H9 (cell line): ENCODE data around the gene SRA1. TPM values are rescaled to one million over a fixed set of nuclear protein-coding genes. Genes with fewer than 3 reads are reported as not detected.

Experiments used
- DNase-seq: peaks from one replicate; pipeline ENCODE4 v3.0.0-alpha.2; 2017
- H2AFZ ChIP-seq: one replicate; pipeline ENCODE4 v1.6.1; 2013; ENCODE audit warnings: mild to moderate bottlenecking, low read length, control low read depth, moderate library complexity
- H2AK5ac ChIP-seq: 2 replicates; pipeline ENCODE4 v1.6.1; 2013; ENCODE audit warnings: low read length, control low read depth, mixed read lengths; ENCODE audit not compliant: insufficient read length
- H2BK120ac ChIP-seq: one replicate; pipeline ENCODE4 v1.6.1; 2013; ENCODE audit warnings: low read depth, mild to moderate bottlenecking, low read length, control low read depth, inconsistent platforms; ENCODE audit not compliant: poor library complexity, severe bottlenecking
- H2BK12ac ChIP-seq: 2 replicates; pipeline ENCODE4 v1.6.1; 2013; ENCODE audit warnings: low read length, control low read depth, mixed read lengths, low read depth; ENCODE audit not compliant: insufficient read length
- H2BK15ac ChIP-seq: 2 replicates; pipeline ENCODE4 v1.6.1; 2013; ENCODE audit warnings: low read depth, low read length, control low read depth
- H2BK20ac ChIP-seq: one replicate; pipeline ENCODE4 v1.6.1; 2013; ENCODE audit warnings: low read depth, mild to moderate bottlenecking, low read length, control low read depth, inconsistent platforms; ENCODE audit not compliant: poor library complexity, severe bottlenecking
- H2BK5ac ChIP-seq: 2 replicates; pipeline ENCODE4 v1.6.1; 2013; ENCODE audit warnings: low read length, control low read depth, mixed read lengths; ENCODE audit not compliant: insufficient read length
- H3K14ac ChIP-seq: 2 replicates; pipeline ENCODE4 v1.6.1; 2013; ENCODE audit warnings: low read length, control low read depth; ENCODE audit not compliant: insufficient read depth
- H3K18ac ChIP-seq: 2 replicates; pipeline ENCODE4 v1.6.1; 2013; ENCODE audit warnings: low read depth, mild to moderate bottlenecking, mixed read lengths, low read length, control low read depth; ENCODE audit not compliant: insufficient read length
- H3K23ac ChIP-seq: 2 replicates; pipeline ENCODE4 v1.6.1; 2013; ENCODE audit warnings: low read length, control low read depth, mixed read lengths, low read depth; ENCODE audit not compliant: insufficient read length
- H3K23me2 ChIP-seq: 2 replicates; pipeline ENCODE4 v1.6.1; 2013; ENCODE audit warnings: low read depth, mild to moderate bottlenecking, mixed read lengths, low read length, control low read depth; ENCODE audit not compliant: insufficient read length, poor library complexity, severe bottlenecking
- H3K27ac ChIP-seq: 2 replicates; pipeline ENCODE4 v1.5.1; 2013; ENCODE audit warnings: low read length, control low read depth, mixed read lengths, low read depth; ENCODE audit not compliant: insufficient read length
- H3K27me3 ChIP-seq: 2 replicates; pipeline ENCODE4 v1.6.1; 2013; ENCODE audit warnings: low read length, control low read depth, inconsistent platforms; ENCODE audit not compliant: insufficient read depth
- H3K4ac ChIP-seq: 2 replicates; pipeline ENCODE4 v1.6.1; 2013; ENCODE audit warnings: low read depth, mild to moderate bottlenecking, control low read depth, inconsistent platforms, low read length, moderate library complexity
- H3K4me1 ChIP-seq: 2 replicates; pipeline ENCODE4 v1.6.1; 2013; ENCODE audit warnings: low read length, control low read depth, inconsistent platforms; ENCODE audit not compliant: insufficient read depth
- H3K4me2 ChIP-seq: 2 replicates; pipeline ENCODE4 v1.6.1; 2013; ENCODE audit warnings: low read length, control low read depth, mixed read lengths; ENCODE audit not compliant: insufficient read length, insufficient read depth
- H3K56ac ChIP-seq: 2 replicates; pipeline ENCODE4 v1.6.1; 2013; ENCODE audit warnings: low read depth, mild to moderate bottlenecking, mixed read lengths, low read length, control low read depth; ENCODE audit not compliant: insufficient read length
- H3K79me1 ChIP-seq: 2 replicates; pipeline ENCODE4 v1.6.1; 2013; ENCODE audit warnings: low read depth, mild to moderate bottlenecking, moderate library complexity, low read length, control low read depth, inconsistent platforms; ENCODE audit not compliant: insufficient read depth, poor library complexity, severe bottlenecking
- H3K79me2 ChIP-seq: 2 replicates; pipeline ENCODE4 v1.6.1; 2013; ENCODE audit warnings: low read length, control low read depth, inconsistent platforms; ENCODE audit not compliant: insufficient read depth
- H3K9ac ChIP-seq: 2 replicates; pipeline ENCODE4 v1.6.1; 2013; ENCODE audit warnings: low read length, control low read depth, mixed read lengths; ENCODE audit not compliant: insufficient read length; ENCODE audit errors: extremely low read depth
- H3K9me3 ChIP-seq: one replicate; pipeline ENCODE4 v1.6.1; 2013; ENCODE audit warnings: low read depth, low read length, inconsistent platforms; ENCODE audit not compliant: control insufficient read depth
- H3T11ph ChIP-seq: one replicate; pipeline ENCODE4 v1.6.1; 2013; ENCODE audit warnings: mild to moderate bottlenecking, low read length, control low read depth, inconsistent platforms
- H4K20me1 ChIP-seq: one replicate; pipeline ENCODE4 v1.6.1; 2013; ENCODE audit not compliant: control insufficient read depth, insufficient read length, insufficient read depth
- H4K5ac ChIP-seq: 2 replicates; pipeline ENCODE4 v1.6.1; 2013; ENCODE audit warnings: low read depth, mild to moderate bottlenecking, mixed read lengths, low read length, control low read depth; ENCODE audit not compliant: insufficient read length
- H4K8ac ChIP-seq: replicated peaks from 2 replicates; pipeline ENCODE4 v1.6.1; 2013; ENCODE audit warnings: low read length, control low read depth, mixed read lengths, low read depth; ENCODE audit not compliant: insufficient read length
- H4K91ac ChIP-seq: 2 replicates; pipeline ENCODE4 v1.6.1; 2013; ENCODE audit warnings: low read depth, mild to moderate bottlenecking, moderate library complexity, mixed read lengths, low read length, control low read depth; ENCODE audit not compliant: insufficient read length
- H3K27ac Mint-ChIP-seq, 3 experiments: 2 replicates in 2 of 3; 3 replicates in 1 of 3; pipeline ENCODE4 v1.8.0; 2020 to 2021; ENCODE audit warnings: mixed read lengths in 3 of 3, mild to moderate bottlenecking in 1 of 3, moderate library complexity in 1 of 3
- H3K27me3 Mint-ChIP-seq: 2 replicates; pipeline ENCODE4 v1.8.0; 2021; ENCODE audit warnings: low read depth, mild to moderate bottlenecking, moderate library complexity, mixed read lengths
- H3K36me3 Mint-ChIP-seq, 3 experiments: 2 replicates in 2 of 3; 3 replicates in 1 of 3; pipeline ENCODE4 v1.8.0; 2020 to 2021; ENCODE audit warnings: low read depth in 3 of 3, mixed read lengths in 3 of 3; ENCODE audit not compliant: insufficient read depth in 1 of 3
- H3K4me1 Mint-ChIP-seq, 2 experiments: 2 replicates each; pipeline ENCODE4 v1.8.0; 2020; ENCODE audit warnings: mixed read lengths in 2 of 2
- H3K4me3 Mint-ChIP-seq, 2 experiments: 2 replicates in 1 of 2; 3 replicates in 1 of 2; pipeline ENCODE4 v1.8.0; 2020 to 2021; ENCODE audit warnings: mild to moderate bottlenecking in 2 of 2, mixed read lengths in 2 of 2, moderate library complexity in 1 of 2
- H3K9me3 Mint-ChIP-seq, 2 experiments: 2 replicates in 1 of 2; 3 replicates in 1 of 2; pipeline ENCODE4 v1.8.0; 2020; ENCODE audit warnings: mild to moderate bottlenecking in 2 of 2, mixed read lengths in 2 of 2, moderate library complexity in 1 of 2
- CTCF ChIP-seq: fragments of 200-600 bp; sonication (generic); conservative IDR thresholded peaks from 3 replicates; pipeline ENCODE4 v1.8.0; 2021; ENCODE audit warnings: antibody characterized with exemption, mild to moderate bottlenecking
- whole genome bisulfite sequencing: extraction: QIAGEN DNeasy Blood & Tissue Kit; methylation state at CpG from one replicate; pipeline ENCODE4 v1.1.7; 2013; ENCODE audit warnings: missing lambda C conversion rate, low lambda C conversion rate, mixed read lengths; ENCODE audit not compliant: insufficient read length; ENCODE audit errors: extremely low coverage; 5-methylcytosine and 5-hydroxymethylcytosine counted together
- total RNA-seq: library from RNA; stranded (reverse); gene quantifications from 2 replicates; pipeline ENCODE4 v1.2.1, GENCODE V29; 2021

The SRA1 gene
- total RNA-seq, 1 experiment from 2014 or later: 49.3 TPM

GRCh38 chr5:140558542-140558941 is 1.3 kb upstream of the SRA1 start:
- no peak overlapping the region for H3K4me3 Mint-ChIP-seq

More at GRCh38 chr5:140558542-140558941, 1.3 kb upstream of the SRA1 start:
- peaks cover 5 to 25% (median 23%) of the 10 kb centered on the region in 3 experiments; a peak in 6 of 7 replicates for H3K36me3 Mint-ChIP-seq
- no peak overlapping the region for H4K8ac ChIP-seq
- no peak overlapping the region for H3K56ac ChIP-seq
- no peaks in the 10 kb centered on the region for H3K23me2 ChIP-seq
- no peak overlapping the region for H3K4me2 ChIP-seq
- H2AK5ac ChIP-seq: no peak overlapping the region
- no peak for TF ChIP-seq CTCF
- no peak overlapping the region for H3K9ac ChIP-seq
- H2AFZ ChIP-seq: no peak overlapping the region
- H3K4me1 Mint-ChIP-seq: peaks cover 27 to 28% of the 10 kb centered on the region in 2 experiments
- H4K20me1 ChIP-seq: no peaks in the 10 kb centered on the region
- no peaks in the 10 kb centered on the region for H3K9me3 ChIP-seq
- no peak overlapping the region for H2BK5ac ChIP-seq
- H3K27ac Mint-ChIP-seq: peak overlapping the region in 2 of 3 experiments; percentile 36 to 88; a peak in 4 of 7 replicates
- H3K79me1 ChIP-seq: peaks cover 3% of the 10 kb centered on the region
- no peak overlapping the region for H3K27ac ChIP-seq
- H2BK12ac ChIP-seq: no peak overlapping the region
- no peak overlapping the region for H3K23ac ChIP-seq
- no peak overlapping the region for H2BK15ac ChIP-seq
- H3K14ac ChIP-seq: no peak overlapping the region
- H3T11ph ChIP-seq: no peak overlapping the region
- H3K27me3 Mint-ChIP-seq: no peaks in the 10 kb centered on the region; the same call in 1 of the 2 replicates
- H4K91ac ChIP-seq: peak overlapping the region; percentile 22
- no peak overlapping the region; the same call in 1 of the 2 replicates for H3K4ac ChIP-seq
- no peak overlapping the region for H3K18ac ChIP-seq
- no CpG with 5 or more reads among the region's 9 CpGs for WGBS
- peaks cover 4% of the 10 kb centered on the region; the same call in 1 of the 2 replicates for H3K4me1 ChIP-seq
- H2BK120ac ChIP-seq: no peak overlapping the region
- H4K5ac ChIP-seq: no peak overlapping the region
- no peak for DNase-seq
- no peaks in the 10 kb centered on the region for H3K27me3 ChIP-seq
- H3K9me3 Mint-ChIP-seq: no peaks in the 10 kb centered on the region
- no peak overlapping the region for H2BK20ac ChIP-seq
- peaks cover 6% of the 10 kb centered on the region for H3K79me2 ChIP-seq
